HL-60 (cell line): ENCODE results near the gene SUMF2.

Experiments used
- GABPA ChIP-seq: IDR thresholded peaks from 2 replicates; pipeline ENCODE4 v1.6.1; 2012; ENCODE audit warnings: low read depth
- POLR2AphosphoS5 ChIP-seq: IDR thresholded peaks from 2 replicates; pipeline ENCODE4 v1.6.1; 2012; ENCODE audit warnings: low read depth
- REST ChIP-seq: IDR thresholded peaks from 2 replicates; pipeline ENCODE4 v1.6.1; 2012; ENCODE audit warnings: low read depth; ENCODE audit not compliant: insufficient replicate concordance
- TF ChIP-seq, protein P1 (sequence below): IDR thresholded peaks from one replicate; pipeline ENCODE4 v1.5.1; 2011; ENCODE audit warnings: low read length, control low read depth, inconsistent platforms; ENCODE audit not compliant: insufficient read depth

- TF ChIP-seq, protein P1, sequence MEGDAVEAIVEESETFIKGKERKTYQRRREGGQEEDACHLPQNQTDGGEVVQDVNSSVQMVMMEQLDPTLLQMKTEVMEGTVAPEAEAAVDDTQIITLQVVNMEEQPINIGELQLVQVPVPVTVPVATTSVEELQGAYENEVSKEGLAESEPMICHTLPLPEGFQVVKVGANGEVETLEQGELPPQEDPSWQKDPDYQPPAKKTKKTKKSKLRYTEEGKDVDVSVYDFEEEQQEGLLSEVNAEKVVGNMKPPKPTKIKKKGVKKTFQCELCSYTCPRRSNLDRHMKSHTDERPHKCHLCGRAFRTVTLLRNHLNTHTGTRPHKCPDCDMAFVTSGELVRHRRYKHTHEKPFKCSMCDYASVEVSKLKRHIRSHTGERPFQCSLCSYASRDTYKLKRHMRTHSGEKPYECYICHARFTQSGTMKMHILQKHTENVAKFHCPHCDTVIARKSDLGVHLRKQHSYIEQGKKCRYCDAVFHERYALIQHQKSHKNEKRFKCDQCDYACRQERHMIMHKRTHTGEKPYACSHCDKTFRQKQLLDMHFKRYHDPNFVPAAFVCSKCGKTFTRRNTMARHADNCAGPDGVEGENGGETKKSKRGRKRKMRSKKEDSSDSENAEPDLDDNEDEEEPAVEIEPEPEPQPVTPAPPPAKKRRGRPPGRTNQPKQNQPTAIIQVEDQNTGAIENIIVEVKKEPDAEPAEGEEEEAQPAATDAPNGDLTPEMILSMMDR = no peak
- no peak for TF ChIP-seq REST
- no peak; the same call in 1 of the 2 replicates for TF ChIP-seq POLR2AphosphoS5
- TF ChIP-seq GABPA = no peak
Measured at GRCh38 chr7:56099653-56100052, 35.6 kb downstream of the SUMF2 start.
